ENCODE results near the gene CDK15. TPM values are rescaled to one million over a fixed set of nuclear protein-coding genes. Genes with fewer than 3 reads are reported as not detected.

Gene CDK15
- total RNA-seq, 1 experiment from 2014 or later: not detected

DNA sequence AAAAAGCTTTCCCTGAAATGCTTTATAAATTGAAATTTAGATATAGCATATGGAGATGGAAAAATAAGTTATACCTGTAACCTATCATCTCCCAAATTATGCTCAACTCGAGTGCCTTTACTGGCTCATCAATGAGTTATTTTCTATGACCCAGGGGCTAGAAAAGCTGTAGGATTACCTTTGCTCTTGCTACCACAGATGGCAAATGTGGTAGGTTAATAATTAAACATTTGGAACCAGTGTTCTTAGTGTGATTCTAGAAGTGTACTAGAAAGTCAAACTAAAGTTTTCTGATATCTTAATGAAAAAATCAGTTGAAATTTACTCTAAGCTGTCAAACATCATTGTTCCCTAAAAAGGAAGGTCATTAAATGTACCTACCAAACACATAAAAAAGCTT lies 48.1 kb upstream of the CDK15 start:
- Histone ChIP-seq H4K20me1 (ENCODE audit: insufficient read depth) (no peaks in the 10 kb centered on the region), H3K9me2 (ENCODE audit: insufficient read depth) (no peaks in the 10 kb centered on the region), H3K4me1 (ENCODE audit: control insufficient read depth in 1 of 2, insufficient read depth in 2 of 2, low read length in 2 of 2) (no peaks in the 10 kb centered on the region), H3K4me2 (ENCODE audit: low read length) (no peak overlapping the region), H3K27me3 (ENCODE audit: insufficient read depth, low read length) (no peaks in the 10 kb centered on the region), H3K4me3 (replicated peaks in 1 of 2; ENCODE audit: low read depth in 1 of 2, low read length in 2 of 2) (no peak overlapping the region), H3K27ac (ENCODE audit: low read depth, low read length) (no peak overlapping the region), H3K79me2 (ENCODE audit: insufficient read depth, low read length) (no peaks in the 10 kb centered on the region), H3K36me3 (ENCODE audit: control insufficient read depth in 1 of 2, insufficient read depth in 2 of 2, low read length in 2 of 2) (peaks cover 5 to 9% of the 10 kb centered on the region in 2 experiments; a peak in 2 of 4 replicates), H3K9me3 (ENCODE audit: control insufficient read depth in 1 of 2, insufficient read depth in 1 of 2, low read depth in 1 of 2, low read length in 2 of 2) (no peaks in the 10 kb centered on the region), H3K9ac (ENCODE audit: low read length) (no peak overlapping the region), H2AFZ (ENCODE audit: low read depth, low read length, poor library complexity, severe bottlenecking) (no peak overlapping the region)
- TF ChIP-seq, protein P1, sequence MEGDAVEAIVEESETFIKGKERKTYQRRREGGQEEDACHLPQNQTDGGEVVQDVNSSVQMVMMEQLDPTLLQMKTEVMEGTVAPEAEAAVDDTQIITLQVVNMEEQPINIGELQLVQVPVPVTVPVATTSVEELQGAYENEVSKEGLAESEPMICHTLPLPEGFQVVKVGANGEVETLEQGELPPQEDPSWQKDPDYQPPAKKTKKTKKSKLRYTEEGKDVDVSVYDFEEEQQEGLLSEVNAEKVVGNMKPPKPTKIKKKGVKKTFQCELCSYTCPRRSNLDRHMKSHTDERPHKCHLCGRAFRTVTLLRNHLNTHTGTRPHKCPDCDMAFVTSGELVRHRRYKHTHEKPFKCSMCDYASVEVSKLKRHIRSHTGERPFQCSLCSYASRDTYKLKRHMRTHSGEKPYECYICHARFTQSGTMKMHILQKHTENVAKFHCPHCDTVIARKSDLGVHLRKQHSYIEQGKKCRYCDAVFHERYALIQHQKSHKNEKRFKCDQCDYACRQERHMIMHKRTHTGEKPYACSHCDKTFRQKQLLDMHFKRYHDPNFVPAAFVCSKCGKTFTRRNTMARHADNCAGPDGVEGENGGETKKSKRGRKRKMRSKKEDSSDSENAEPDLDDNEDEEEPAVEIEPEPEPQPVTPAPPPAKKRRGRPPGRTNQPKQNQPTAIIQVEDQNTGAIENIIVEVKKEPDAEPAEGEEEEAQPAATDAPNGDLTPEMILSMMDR (IDR thresholded peaks at IDR 0.05 in 2 of 3, conservative IDR thresholded peaks at IDR 0.05 in 1 of 3; ENCODE audit: borderline replicate concordance in 1 of 3, insufficient read depth in 1 of 3, low read depth in 2 of 3, low read length in 2 of 3): no peak
- TF ChIP-seq, protein P2, sequence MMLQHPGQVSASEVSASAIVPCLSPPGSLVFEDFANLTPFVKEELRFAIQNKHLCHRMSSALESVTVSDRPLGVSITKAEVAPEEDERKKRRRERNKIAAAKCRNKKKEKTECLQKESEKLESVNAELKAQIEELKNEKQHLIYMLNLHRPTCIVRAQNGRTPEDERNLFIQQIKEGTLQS (IDR thresholded peaks at IDR 0.05): no peak
- no peak for TF ChIP-seq FOSL1 (IDR thresholded peaks at IDR 0.05; ENCODE audit: low read depth)
- no peak for TF ChIP-seq ZFX (IDR thresholded peaks at IDR 0.05)
- no peak for TF ChIP-seq SP1 (IDR thresholded peaks at IDR 0.05; ENCODE audit: low read depth)
- TF ChIP-seq REST (IDR thresholded peaks at IDR 0.05; ENCODE audit: low read depth): no peak
- no peak for TF ChIP-seq CEBPB (IDR thresholded peaks at IDR 0.05; ENCODE audit: low read depth)
- TF ChIP-seq POLR2AphosphoS5 (IDR thresholded peaks at IDR 0.05; ENCODE audit: low read depth, low read length): no peak
- TF ChIP-seq JUND (IDR thresholded peaks at IDR 0.05): no peak
- no peak for TF ChIP-seq ZNF274 (IDR thresholded peaks at IDR 0.05; ENCODE audit: low read depth, low read length)
- TF ChIP-seq SRF (IDR thresholded peaks at IDR 0.05; ENCODE audit: low read depth): no peak
- DNase-seq (ENCODE audit: low read depth, low spot score) (no peak), ATAC-seq (no peak)
- ChIA-PET RAD21 (ENCODE audit: low non-redundant PET in 1 of 2, low total read pairs in 2 of 2, uncharacterized antibody in 2 of 2, unreplicated experiment in 2 of 2) (no interaction called here), CTCF (interaction anchor here (1.0 kb wide), 1 partner anchor 526 kb away, joined by 3 read pairs; no protein-coding TSS in a partner anchor), POLR2A (no interaction called here)
- no TSS peak for BruUV-seq (replicated peaks)
- intact Hi-C loops (cut with micrococcal nuclease): no loop called here

All from HCT116 (cell line).